ENCODE measurements around the gene SH3GL3.

The SH3GL3 gene

DNA sequence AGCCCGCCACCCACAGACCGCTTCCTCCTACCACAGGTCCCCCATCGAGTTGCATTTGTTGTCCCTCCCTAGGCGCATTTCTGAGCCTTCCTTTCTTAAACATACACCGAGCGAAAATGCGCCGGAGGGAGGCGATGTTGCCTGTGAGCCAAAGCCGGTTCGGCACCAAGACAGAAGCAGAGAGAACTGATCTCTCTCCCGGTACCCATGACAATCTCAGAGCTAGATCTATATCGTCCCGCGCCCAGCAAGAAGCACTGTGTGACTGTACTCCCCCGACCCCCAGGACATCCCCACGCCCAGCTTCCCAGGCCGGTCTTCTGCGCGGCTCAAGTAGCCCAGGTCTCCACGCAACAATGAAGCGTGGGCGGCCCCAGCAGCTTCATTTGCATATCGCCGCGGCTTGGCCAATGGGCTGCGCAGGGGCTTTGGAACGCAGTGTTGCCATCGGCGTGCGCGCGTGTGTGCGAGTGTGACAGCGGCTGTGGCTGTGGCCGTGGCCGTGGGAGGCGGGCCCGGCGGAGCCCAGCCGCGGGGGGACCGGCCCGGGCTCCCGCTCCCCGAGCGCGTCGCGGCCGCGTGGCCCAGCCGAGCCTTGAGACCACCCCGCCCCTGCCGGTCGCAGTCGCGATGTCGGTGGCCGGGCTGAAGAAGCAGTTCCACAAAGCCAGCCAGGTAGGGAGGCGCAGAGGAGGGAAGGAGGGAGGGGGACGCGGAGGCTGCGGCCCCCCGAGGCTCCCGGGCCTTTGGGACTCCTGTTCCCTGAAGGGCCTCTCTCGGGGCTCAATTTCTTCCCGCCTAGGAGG, at the start of gene SH3GL3:
SH3GL3 (plus strand) TSS at position 438 of the 806 bp plus-strand sequence; CDS start at position 631, 193 bp downstream.
- peak; percentile 37 for DNase-seq

GRCh38 chr15:83398626-83399025, 48.5 kb upstream of the SH3GL3 start:
- no peak for DNase-seq

- no peak for DNase-seq
Observed at GRCh38 chr15:83404121-83404520, 43.0 kb upstream of the SH3GL3 start.

GRCh38 chr15:83410532-83410931, 36.6 kb upstream of the SH3GL3 start:
- DNase-seq: no peak

DNA sequence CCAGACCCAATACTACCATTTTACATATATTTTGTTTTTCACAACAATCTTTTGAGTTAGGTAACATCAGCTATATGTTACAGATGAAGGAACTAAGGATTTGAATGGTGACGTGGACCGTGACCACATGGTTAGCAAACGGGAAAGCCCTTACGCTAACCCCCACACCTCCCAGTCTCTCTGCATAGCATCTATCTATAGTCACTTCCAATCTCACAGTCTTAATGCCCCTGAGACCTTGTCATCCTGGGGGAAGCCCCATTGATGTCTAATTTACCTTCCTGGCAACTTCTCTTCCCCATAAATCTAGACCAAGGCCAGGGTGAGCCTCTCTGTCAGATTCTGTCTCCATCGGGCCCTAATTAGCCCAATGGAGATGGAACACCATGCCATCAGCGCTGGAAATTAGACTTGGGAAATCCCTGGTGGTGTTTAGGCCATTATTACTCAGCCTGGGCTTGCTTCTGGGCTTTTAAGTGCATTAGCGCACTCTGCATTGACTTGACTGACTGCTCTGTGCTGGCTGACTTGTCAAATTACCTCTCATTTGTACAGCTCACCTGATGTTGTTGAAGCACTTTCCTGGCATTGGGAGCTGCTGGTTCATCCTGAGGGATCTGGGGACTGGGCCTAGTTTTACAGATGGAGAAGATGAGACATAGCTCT, 34.0 kb upstream of the SH3GL3 start:
- no peak for DNase-seq

DNA sequence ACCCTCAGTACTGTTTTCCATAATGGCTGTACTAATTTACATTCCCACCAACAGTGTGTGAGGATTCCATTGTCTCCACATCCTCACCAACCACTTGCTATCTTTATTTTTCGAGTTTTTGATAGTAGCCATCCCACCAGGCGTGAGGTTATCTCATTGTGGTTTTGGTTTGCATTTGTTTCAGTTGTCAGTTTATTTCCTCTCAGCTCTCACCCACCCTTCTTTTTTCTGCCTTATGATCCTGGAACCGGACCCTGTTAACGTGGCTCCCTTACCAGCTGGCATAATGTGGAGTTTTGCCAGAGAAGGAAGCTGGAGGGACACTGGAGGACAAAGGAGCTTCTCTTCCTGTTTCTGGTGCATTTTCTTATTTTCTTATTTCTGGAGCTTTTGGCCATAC, 25.1 kb upstream of the SH3GL3 start:
- no peak for DNase-seq

- DNase-seq: no peak
Observed at GRCh38 chr15:83422541-83422940, 24.6 kb upstream of the SH3GL3 start.

- no peak for DNase-seq
Observed at GRCh38 chr15:83424101-83424500, 23.0 kb upstream of the SH3GL3 start.

DNA sequence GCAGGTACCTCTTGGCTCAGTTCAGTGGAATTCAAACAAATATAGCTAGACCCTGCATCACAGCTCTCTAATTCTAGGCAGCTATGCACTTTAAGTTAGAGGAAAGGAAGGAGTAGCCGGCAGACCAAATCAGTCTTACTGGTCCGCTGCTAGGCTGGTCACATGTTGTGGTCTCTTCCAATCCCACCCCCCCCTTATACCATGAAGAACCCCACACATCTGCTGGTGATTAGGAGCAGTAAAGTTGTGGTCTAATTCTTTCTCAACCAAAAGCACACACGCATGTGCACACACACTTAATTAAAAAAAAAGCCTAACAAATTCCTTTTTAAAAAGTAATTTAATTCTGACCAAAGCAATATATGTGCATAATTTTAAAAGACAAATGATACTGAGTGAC, 16.7 kb upstream of the SH3GL3 start:
- DNase-seq: no peak

GRCh38 chr15:83431521-83431920, 15.6 kb upstream of the SH3GL3 start:
- DNase-seq: no peak

DNA sequence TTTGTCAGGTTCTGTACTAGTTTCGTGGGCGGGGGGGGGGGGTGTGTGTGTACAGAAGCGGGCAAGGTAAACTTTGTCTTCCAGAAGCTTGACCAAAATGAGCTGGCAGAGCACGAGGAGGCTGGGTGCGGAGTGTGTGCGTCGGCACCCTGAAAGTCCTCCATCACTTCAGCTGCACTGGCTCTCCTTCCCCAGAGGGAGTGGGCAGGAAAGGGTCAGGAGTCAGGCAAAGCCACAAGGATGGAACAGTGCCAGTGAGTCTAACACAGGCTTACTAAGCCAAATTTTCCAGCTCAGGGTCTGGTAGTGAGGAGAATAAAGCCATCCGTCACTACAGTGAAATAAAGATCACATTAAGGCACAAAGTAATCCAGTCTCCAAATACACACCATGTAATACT, 11.9 kb upstream of the SH3GL3 start:
- DNase-seq: no peak

GRCh38 chr15:83435782-83436181, 11.4 kb upstream of the SH3GL3 start:
- DNase-seq: no peak

DNA sequence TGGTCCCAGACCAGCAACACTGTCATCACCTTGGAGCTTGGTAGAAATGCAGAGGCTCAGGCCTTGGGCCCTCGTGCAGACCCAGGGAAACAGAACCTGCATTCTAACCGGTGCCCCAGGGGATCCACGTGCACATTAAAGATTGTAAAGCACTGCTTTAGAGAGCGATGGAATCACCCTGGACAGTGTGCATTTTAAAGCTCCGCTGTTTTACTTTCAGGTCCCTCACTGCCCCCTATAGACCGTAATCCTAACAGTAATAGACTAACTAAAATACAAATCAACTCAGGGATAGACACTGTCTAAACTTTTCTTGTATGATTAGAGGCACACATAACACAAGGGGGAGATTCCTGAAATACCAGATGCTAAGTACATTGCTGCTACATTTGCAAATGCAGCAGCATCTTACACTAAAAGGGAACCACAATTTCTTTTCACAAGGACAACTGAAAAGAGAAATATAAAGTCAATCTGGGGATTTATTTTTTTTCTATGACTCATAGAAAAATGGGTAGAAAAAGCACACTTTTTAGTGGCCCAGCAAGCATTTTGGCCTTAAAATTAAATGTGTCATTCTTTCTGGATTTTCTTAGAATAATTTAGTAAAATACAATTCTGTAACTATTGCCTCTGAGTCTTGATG, 10.5 kb upstream of the SH3GL3 start:
- no peak for DNase-seq

DNA sequence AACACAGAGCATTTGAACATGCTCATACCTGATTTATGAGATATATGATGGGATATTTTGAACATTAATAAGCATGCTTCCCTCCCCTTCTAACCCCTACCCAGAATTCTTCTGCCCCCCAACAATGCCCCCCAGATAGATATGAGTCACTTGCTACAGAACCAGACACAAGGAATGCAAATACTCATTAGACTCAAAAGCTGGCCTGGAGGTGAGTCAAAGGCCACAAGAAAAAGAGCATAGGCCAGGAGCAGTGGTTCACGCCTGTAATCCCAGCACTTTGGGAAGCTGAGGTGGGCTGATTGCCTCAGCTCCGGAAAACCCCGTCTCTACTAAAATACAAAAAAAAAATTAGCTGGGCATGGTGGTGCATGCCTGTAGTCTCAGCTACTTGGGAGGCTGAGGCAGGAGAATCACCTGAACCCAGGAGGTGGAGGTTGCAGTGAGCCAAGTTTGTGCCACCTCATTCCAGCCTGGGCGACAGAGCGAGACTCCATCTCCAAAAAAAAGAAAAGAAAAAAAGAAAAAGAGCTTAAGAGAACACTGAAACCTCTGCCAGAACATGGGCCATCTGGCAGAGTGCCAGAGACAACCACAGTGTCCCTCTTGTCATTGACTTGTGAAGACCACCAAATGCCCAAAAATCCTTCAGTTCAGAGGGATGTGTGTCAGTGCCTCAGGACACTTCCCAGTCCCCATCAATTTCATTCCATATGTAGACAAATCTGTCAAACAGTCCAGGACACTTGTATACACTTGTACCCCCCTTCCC, 3.9 kb upstream of the SH3GL3 start:
- no peak for DNase-seq

- no peak for DNase-seq
Observed at GRCh38 chr15:83444936-83445335, 2.2 kb upstream of the SH3GL3 start.

GRCh38 chr15:83445643-83446042, 1.5 kb upstream of the SH3GL3 start:
- DNase-seq: no peak

DNA sequence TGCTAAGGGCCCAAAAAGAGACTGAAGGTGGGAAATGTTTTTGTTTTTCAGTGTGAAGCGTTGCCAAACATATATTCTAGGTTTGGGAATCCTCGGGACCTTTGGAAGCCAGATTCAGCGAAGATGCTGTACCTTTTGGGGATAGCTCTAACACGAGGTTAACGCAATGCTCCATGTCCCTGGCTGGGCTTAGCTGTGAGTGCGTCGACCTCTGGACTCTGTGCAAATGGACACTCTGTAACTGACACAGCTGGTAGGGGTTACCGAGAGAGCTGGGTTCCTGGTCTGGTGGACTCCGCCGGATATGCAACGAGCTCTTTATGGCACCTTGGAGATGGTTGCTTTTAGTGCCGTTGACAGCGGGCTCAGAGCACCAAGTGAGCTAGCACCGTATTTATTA, 724 bp upstream of the SH3GL3 start:
- no peak for DNase-seq

DNA sequence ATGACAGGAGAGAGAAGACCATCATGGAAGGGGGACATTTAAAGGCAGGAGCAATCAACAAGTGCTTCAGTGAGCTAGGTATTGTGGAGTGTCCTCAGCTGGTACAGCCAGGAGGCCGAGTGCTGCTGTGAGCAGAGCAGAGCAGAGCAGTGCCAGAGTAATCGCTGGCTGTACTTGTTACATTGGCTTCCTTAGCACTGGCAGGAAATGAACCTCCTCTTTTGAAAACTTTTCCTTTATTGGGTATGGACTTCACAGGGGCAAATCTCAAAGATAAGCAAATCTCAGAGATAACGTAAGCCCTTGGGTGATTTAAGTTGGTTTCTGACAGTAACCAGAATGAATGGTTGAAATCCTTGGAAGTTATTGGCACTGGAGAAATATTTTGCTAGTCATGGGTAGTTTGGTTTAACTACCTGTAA, 2.1 kb downstream of the SH3GL3 start:
- no peak for DNase-seq

- DNase-seq: no peak
Observed at GRCh38 chr15:83449937-83450506, 2.9 kb downstream of the SH3GL3 start.

- DNase-seq: no peak
Observed at GRCh38 chr15:83457149-83457548, 10.0 kb downstream of the SH3GL3 start.

- DNase-seq: no peak
Observed at GRCh38 chr15:83458381-83458780, 11.2 kb downstream of the SH3GL3 start.

- DNase-seq: no peak
Observed at GRCh38 chr15:83462026-83462425, 14.9 kb downstream of the SH3GL3 start.

GRCh38 chr15:83462953-83463433, 15.9 kb downstream of the SH3GL3 start:
- DNase-seq: no peak

Data from NCI-H146 (cell line).